Measurements from ENCODE around the gene ALDH9A1. TPM values are rescaled to one million over a fixed set of nuclear protein-coding genes. Genes with fewer than 3 reads are reported as not detected.

ALDH9A1 gene
- total RNA-seq, 1 donor from 2014 or later = 44.7 TPM

DNA sequence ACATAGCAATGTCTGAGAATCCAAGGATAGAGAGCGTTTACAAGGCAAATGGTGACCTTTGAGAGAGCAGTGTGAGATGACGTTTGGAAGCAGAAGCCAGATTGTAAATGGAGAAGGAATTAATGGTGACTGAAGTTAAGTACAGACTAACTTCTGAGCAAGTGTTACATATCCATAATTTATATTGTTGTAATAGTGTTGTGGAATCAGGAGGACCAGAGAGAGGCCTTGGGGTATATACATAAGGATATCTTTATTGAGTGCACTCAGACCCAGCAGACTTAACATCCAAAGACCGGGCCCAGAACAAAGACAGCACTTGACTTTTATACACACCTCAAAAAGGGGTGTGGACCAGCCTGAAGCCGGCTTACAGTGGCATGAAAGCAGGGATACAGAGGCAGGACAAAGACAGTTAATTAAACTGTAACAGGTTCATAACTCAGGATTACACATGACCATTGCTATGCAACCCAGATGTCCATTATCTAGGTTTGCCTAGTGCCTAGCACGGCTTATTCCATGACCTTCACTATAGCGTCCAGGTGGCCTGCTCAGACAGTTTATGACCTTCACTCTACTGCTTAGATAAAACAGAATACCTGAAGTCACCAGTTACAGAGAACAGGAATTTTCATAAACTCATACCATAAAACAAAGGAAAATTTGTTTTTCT lies 70.1 kb downstream of the ALDH9A1 start:
- no peak for DNase-seq (ENCODE audit: extremely low read depth, low read depth, low spot score)

DNA sequence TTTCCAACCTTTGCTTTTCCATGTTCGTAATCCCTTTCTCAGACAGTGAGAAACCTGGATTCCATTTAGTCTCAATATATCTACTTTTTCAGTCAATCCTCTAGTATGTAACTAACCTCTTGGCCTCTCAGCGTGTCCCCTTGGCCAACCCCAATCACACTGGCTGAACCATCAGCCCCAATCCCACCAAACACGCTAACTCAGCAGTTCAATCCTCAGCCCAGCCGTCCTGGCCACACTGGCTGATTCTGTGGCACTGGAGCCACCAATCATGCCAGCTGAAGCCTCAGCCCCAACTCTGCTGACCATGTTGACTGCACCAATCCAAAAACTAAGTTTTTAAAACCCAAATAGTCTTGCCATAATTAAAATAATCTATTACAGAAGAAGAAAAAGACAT lies 73.9 kb downstream of the ALDH9A1 start:
- DNase-seq (ENCODE audit: extremely low read depth, low read depth, low spot score) = no peak

DNA sequence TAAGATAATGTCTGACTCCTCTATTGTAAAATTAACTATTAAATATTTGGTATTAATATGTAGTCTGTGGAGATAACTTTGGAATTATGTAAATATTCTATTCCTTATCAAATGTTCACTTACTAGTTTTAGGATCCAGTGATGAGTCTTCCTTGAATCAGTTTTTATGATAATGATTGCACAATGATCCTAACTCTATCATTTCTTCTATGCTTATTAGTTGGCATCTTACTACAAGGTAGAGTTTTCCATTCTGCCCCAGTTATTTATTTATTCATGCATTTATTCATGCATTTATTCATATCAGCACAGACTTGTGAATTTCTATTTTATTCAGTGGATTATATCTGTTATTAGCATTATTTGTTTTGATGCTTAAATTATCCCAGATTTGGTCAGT lies 74.7 kb downstream of the ALDH9A1 start:
- no peak for DNase-seq (ENCODE audit: extremely low read depth, low read depth, low spot score)

DNA sequence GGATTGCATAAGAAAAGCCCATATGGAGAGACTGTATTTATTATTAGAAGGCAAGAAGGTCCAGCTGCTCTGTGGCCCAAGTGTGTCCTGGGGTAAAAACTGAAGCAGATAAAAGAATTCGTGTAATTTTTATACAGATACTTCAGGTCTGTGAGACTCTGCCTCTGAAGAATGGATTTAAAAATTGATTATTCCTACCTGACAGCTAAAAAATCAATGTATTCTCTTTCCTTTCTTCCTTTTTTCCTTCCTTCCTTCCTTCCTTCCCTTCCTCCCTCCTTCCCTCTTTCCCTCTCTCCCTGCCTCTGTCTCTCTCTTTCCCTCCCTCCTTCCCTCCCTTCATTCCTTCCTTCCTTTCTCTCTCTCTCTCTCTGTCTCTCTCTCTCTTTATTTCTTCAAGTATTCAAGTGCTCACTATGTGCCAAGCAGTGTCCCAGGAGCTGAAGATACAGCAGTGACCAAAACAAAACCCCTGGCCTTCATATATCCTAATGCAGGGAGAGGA lies 78.7 kb downstream of the ALDH9A1 start:
- no peak for DNase-seq (ENCODE audit: extremely low read depth, low read depth, low spot score)

DNA sequence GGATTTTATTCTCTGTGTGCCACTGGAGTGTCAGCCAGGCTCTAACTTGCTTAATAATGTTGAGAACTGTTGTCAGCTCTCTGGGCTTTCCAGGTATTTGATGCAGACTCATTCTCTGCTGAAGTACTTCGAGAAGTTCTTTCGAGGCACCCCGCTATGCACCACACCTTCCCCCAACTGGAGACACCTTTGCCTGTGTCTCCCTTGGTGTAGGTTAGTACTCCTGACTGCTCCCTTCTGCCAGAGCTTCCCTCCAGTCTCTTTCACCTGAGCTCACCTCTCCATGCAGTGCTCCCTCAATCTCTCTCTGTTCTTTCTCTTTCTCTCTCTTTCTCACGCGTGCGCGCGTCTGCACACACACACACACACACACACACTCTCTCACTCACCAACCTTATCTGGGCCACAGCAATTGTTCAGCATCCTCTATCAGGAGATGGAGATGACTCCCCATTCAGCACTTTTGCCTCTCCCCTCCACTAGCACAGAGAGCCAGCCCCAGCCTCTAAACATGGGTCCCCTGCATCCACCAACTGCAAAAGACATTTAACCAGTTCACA lies 81.3 kb downstream of the ALDH9A1 start:
- DNase-seq (ENCODE audit: extremely low read depth, low read depth, low spot score) = no peak

DNA sequence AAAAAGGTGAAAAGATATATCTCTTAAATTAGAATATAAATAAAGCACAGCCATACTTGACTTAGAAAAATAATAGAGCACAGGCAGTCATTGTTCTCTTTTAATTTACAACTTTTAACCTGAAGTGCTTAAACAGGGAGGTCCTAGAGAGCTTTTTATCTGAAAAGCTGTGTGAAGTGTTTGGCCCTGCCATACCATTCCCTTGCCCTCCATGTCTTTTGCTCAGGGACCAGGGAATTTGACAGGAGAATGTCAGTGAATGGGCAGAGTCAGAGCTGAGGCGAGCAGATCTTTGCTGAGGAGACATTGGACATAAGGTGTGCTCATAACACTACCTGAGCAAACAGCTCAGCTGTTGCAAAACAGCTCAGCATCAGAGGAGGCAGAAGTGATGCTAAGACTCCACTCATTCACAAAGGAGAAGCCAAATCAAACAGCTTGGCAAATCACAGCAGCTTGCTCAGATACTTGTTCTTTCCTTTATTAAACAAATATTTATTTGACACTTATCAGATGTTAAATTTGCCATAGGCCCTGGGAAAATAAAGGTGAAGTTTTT lies 82.2 kb downstream of the ALDH9A1 start:
- no peak for DNase-seq (ENCODE audit: extremely low read depth, low read depth, low spot score)

Other genes with a start within 250 kb of the ALDH9A1 start
- gene LRRC52, start 154.6 kb downstream of the ALDH9A1 start, total RNA-seq = not detected in 2 replicates
- gene MGST3, start 67.3 kb downstream of the ALDH9A1 start, total RNA-seq = 227 and 290 TPM in 2 replicates
- gene TMCO1, start 70.3 kb upstream of the ALDH9A1 start, total RNA-seq = 47.3 and 50.1 TPM in 2 replicates
- gene UCK2, start 129.1 kb upstream of the ALDH9A1 start, total RNA-seq = 57.7 and 78.3 TPM in 2 replicates